HG02798 (cell line): Measurements from ENCODE around the gene FBXO24.

ENCODE experiments used
- ATAC-seq: cut with Tn5 transposase; IDR thresholded peaks from one replicate; pipeline ENCODE4 v1.9.1; 2021; ENCODE audit warnings: mild to moderate bottlenecking; ENCODE audit not compliant: unreplicated experiment, poor library complexity

FBXO24 gene

DNA sequence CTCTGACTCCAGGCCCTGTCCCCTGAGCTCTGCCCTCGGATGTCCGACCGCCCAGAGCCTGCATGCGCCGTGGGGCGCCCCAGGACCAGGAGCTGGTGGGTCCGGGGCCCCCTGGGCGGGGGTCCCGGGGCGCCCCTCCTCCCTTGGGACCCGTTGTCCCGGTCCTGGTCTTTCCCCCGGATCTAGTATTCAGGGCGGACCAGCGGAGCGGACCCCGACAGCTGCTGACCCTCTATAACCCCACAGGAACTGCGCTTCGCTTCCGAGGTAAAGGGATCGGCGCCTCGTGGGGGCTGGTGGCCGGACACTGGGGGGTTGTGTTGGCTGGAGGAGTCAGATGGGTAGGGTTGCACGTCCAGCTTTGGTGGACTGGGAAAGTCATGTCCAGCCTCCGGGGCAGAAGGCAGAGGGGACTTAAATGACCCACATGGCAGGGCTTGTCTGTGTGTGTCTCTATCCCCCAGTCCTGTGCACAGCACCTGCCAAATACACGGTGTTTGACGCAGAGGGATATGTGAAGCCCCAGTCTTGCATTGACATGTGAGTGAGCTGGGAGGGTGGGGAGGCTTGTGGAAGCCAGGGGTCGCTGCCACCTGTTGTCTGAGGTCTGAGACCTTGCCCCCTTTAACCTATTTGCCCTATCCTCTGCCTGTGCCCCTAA, 26.7 kb downstream of the FBXO24 start:
- ATAC-seq, result no peak

DNA sequence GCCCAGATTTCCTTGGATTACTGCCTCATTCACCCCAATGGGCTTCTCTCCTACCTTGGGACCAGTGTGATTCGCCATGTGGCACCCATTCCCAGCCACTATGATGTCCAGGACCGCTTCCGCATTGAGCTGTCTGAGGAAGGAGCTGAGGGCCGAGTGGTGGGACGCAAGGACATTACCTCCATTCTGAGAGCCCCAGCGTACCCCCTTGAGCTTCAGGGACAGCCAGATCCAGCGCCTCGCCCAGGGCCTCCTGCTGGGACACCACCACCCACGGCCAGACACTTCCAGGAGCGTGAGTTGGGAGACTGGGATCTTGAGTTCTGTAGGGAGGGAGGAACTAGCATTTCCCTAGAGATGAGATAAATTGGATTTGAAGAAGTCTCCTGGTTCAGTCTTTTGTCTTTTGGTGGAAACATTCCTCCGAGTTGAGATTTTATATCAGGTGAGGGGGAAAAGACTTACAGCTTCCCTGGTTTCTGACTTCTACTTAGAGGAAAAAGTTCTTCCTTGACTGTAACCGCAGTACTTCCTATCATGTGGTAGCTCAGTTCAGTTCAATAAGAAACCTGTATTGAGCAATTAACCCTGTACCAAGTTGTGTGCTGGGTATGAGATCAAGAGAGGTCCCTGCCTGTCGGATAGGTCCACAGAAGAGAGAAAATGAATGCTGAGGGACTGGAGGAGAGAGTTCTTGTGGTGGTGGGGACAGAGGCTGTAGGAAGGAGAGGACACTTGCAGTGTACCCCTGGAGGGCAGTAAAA, 27.5 kb downstream of the FBXO24 start:
- no peak for ATAC-seq

GRCh38 chr7:100614308-100614861, 28.3 kb downstream of the FBXO24 start:
- ATAC-seq, result no peak

DNA sequence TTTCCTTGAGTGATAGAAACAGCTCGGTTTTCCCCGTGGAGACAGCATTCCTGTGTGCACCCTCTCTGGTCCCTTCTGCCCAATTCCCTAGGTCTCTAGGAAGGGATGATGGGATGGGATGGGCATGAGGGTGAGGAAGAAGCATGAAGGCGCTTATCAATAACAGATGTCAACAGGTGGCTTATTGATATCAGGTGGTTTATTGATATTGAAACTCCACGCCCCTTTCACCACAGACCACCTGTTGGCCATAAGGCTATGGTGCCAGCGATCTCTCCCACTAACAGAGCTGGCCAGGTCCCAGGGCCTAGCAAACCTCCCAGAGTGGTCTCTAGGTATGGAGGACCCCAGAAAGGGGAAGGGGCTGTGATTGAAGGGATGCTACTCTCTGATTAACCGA, 34.1 kb downstream of the FBXO24 start:
- ATAC-seq, result no peak

DNA sequence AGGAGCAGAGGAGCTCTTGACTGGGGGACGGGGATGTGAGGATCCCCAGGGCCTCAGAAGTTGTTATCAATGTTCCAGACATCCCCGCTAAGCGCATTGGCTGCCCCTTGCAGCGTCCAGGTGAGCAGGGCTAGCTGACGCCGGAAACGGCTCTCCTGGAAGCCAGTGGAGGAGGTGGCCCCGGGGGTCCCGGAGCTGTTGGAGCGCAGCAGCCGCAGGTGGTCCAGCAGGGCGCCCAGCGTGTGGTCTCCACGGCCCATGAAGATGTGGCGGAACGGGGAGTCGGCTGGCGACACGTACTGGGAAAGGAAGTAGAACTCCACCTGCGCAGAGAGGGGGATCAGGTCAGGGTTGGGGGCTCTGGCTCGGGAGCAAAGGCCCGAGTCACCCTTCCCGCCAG, 34.7 kb downstream of the FBXO24 start:
- no peak for ATAC-seq

DNA sequence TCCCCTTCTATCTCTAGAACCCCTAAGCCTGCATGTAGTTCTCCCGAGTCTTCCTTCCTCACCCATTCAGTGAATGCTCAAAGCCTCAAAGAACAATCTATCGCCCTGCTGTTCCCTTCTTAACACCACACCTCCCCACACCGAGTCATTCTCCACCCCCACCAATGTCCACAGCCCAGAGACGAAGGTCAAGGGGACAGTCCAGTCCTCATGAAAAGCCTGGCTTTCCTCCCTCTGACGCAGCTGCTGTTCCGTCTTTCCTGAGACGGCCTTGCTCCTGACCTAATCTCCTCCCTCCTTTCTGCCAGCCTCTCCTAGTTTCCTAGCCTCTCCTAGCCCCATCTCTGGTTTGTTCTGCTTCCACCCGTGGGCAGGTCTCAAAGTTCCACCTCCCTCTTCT, 35.4 kb downstream of the FBXO24 start:
- no peak for ATAC-seq

DNA sequence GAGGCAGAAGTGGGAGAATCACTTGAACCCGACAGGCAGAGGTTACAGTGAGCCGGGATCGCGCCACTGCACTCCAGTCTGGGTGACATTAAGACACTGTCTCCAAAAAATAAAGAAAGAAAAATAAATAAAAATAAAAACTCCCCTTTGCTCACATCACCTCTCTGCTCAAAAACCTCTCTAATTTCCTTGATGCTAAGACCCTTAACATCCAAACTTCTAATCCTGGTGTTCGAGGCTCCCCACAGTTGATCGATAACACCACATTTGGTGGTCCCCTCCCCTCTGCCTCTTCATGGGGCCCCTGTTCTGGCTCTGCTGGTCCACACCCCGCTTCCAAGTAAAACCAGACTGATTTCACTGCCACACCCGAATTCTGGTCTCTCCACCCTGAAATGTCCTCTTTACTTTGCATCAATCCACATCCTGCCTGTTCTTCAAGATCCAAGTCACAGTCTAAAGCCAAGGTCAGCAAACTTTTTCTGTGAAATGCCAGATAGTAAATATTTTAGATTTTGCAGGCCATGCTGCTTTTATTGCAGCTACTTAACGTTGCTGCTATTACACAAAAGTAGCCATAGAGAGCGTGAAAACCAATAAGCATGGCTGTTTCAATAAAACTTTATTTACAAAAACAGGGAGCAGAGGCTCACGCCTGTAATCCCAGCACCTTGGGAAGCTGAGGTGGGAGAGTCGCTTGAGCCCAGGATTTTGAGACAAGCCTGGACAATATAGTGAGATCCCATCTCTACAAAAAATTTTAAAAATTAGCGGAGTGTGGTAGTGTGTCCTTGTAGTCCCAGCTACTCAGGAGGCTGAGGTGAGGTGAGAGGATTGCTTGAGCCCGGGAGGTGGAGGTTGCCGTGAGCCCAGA, 38.1 kb downstream of the FBXO24 start:
- ATAC-seq, result no peak

GRCh38 chr7:100626055-100626454, 39.9 kb downstream of the FBXO24 start:
- ATAC-seq, result no peak

DNA sequence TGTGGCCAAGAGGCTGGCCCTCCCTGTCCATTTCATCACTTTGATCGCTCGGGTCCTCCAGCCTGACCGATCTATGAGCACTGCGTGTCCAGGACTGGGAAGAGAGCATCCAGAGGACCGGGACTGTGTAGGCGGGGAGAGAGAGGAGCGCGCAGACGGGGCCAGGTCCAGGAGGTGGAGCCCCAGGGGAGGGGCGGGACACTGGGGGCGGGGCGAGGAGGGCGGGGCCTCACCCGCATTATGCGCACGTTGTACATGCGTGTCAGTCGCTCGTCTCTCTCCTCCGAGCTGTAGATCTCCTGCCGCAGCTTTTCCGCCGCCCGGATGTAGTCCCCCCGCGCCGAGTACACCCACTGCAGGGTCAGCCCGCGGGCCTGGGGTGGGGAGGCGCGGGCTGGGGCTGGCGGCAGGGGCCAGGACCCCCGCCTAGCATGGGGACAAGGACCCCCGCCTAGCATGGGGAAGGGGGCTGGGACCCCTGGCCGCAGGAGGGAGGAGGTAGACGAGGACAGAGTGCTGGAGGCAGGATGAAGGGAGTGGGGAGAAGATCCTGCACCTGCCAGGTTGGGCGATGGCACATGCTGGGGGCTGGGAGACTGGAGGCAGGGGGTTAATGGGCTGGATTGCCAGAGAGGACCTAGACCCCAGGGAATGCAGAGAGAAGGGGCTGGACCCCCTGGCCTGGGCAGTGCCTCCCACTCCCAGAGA, 40.6 kb downstream of the FBXO24 start:
- ATAC-seq, result peak; percentile 82

- no peak for ATAC-seq
These were observed 41.1 kb downstream of the FBXO24 start for GRCh38 chr7:100627238-100627549.

DNA sequence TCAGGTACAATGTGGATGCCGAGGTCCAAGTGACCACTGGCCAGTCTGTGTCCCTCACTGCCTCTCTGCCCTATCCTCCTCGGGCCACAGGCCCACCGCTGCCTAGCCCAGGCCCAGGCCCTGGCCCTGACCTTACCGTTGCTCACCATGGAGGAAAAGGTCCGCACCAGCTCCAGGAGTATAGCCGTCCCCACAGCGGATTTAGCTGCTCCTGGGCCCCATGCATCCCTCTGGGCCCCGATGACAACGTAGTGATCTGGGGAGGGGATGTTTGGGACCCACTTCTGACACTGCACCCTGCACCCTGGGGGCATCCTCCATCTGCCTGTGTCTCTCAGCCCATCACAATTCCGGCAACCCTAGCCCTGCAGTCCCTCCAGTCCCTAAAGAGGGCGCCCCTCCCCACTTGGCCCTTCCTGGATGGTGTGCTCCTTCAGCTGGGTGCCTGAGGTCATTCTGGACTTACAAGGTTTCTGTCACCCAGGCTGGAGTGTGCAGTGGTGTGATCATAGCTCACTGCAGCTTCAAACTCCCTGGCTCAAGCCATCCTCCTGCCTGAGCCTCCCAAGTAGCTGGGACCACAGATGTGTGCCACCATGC, 43.1 kb downstream of the FBXO24 start:
- no peak for ATAC-seq

- ATAC-seq, result no peak
These were observed 43.9 kb downstream of the FBXO24 start for GRCh38 chr7:100630066-100630465.

DNA sequence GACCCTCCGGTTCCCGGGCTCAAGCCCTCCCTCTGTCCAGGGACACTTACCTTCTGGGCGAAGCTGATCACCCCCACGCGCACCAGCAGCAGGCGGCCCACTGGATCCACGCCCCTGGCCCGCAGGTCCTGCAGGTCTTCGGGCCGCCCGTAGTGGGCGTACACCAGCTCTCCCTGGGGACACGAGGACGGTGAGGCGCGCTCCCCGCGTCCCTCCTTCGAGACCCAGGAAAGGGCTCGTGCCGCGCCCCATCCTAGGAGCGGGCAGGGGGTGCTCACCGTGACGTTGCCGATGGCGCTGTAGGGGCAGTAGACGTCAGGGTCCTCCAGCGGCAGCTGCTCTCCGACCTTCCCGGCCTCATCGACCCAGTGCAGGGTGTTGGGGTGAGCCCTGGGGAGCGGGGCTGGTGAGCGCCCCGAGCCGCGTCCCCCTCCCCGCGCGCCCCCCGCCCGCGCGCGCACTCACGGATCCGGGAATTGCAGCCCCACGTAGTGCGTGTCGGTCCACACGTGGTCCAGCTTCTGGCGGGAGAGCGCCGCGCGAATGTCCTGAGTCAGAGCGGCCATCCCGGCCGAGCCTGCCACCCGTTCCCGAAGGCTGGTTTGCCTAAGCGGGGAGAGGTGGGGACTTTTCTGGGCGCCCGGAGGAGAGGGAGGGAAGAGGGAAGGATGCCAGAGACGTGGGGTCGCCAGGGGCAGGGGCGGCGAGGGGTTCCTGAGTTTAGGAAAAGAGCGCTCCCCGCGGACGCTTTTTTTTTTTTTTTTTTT, 47.0 kb downstream of the FBXO24 start:
- ATAC-seq, result no peak

DNA sequence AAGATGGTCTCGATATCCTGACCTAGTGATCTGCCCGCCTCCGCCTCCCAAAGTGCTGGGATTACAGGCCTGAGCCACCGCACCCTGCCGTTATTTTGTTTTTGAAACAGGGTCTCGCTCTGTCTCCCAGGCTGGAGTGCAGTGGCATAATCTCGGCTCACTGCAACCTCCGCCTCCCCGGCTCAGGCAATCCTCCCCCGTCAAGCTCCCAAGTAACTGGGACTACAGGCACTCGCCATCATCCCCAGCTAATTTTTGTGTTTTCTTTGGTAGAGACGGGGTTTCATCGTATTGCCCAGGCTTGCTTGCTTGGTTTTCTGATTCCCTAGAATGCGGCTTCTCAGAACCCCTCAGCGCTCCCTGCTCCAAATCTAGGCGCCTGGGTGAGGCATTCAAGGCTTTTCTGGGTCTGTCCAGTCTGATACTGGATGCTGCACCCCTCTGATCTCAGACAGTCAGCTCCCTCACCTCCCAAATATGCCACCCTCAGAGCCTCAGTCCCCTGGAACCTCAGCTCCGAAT, 53.9 kb downstream of the FBXO24 start:
- no peak for ATAC-seq

GRCh38 chr7:100640517-100641440, 54.7 kb downstream of the FBXO24 start:
- ATAC-seq, result no peak

DNA sequence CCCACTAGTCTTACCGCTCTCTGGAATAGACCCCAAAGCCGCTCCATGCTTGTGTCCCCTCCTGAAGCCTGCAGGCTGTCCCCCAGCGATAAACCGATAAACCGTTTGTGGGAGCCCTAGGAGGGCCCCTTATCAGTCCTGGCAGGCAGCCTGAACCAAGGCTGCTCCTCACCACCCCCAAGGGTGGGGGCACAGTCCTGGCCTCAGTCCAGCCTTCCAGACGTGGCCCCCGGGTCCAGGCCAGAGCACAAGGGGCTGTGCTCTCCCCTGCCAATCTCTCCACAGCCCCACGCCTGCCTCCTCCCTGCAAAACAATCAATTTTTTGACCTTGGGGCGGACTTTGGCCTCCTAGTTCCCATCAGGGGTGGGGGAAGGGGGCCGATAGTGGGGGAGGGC, 55.3 kb downstream of the FBXO24 start, which contains the start of gene TFR2:
TFR2 (minus strand) TSS at position 90 of the 397 bp plus-strand sequence; CDS start at position 47, 43 bp downstream.
- ATAC-seq, result no peak

GRCh38 chr7:100641860-100642533, 55.9 kb downstream of the FBXO24 start:
- ATAC-seq, result no peak
